IMR-90 (cell line): ENCODE data around the gene NAT14. TPM values are rescaled to one million over a fixed set of nuclear protein-coding genes. Genes with fewer than 3 reads are reported as not detected.
A peak's percentile ranks its signal among the peaks of the same experiment; 100 is the strongest.

ENCODE experiments used
- ATAC-seq: fragments of 200-7000 bp; cut with Tn5 transposase; 2 replicates; pipeline ENCODE4 v1.9.1; 2020; ENCODE audit warnings: low read depth, mild to moderate bottlenecking, moderate library complexity
- BruUV-seq: library from RNA; stranded (reverse); fragments of 400-500 nt; replicated peaks from 2 replicates; lab custom pipeline; 2021; lab: Mats Ljungman, UMichigan
- CTCF ChIA-PET: fragments of 300-600 bp; formaldehyde crosslinking; extraction: SDS; loops from one replicate; lab custom pipeline; 2021; ENCODE audit warnings: antibody characterized with exemption; lab: Yijun Ruan, JAX
- POLR2A ChIA-PET: fragments of 300-600 bp; sonication (Branson Sonifier 250); formaldehyde crosslinking; loops from one replicate; lab custom pipeline; 2022; ENCODE audit warnings: antibody characterized with exemption; ENCODE audit not compliant: unreplicated experiment; lab: Charles Lee
- DNase-seq: peaks from one replicate; pipeline ENCODE4 v3.0.0; 2013
- H2AFZ ChIP-seq: replicated peaks from 2 replicates; pipeline ENCODE3; 2013; ENCODE audit warnings: low read length, mild to moderate bottlenecking; ENCODE audit not compliant: poor library complexity
- H2AK5ac ChIP-seq: 2 replicates; pipeline ENCODE4 v1.6.1; 2013; ENCODE audit warnings: low read depth, low read length, inconsistent platforms
- H2AK9ac ChIP-seq: replicated peaks from 2 replicates; pipeline ENCODE3; 2013; ENCODE audit warnings: mild to moderate bottlenecking, low read depth, low read length, moderate library complexity; ENCODE audit not compliant: poor library complexity
- H2BK120ac ChIP-seq: 2 replicates; pipeline ENCODE4 v1.6.1; 2013; ENCODE audit warnings: low read depth, low read length, inconsistent platforms
- H2BK15ac ChIP-seq: 3 replicates; pipeline ENCODE4 v1.6.1; 2013; ENCODE audit warnings: low read depth, low read length, inconsistent platforms
- H2BK20ac ChIP-seq: 2 replicates; pipeline ENCODE4 v1.6.1; 2013; ENCODE audit warnings: low read depth, mild to moderate bottlenecking, inconsistent platforms, low read length, moderate library complexity
- H2BK5ac ChIP-seq: 2 replicates; pipeline ENCODE4 v1.6.1; 2013; ENCODE audit warnings: mild to moderate bottlenecking, low read depth, low read length, inconsistent platforms; ENCODE audit not compliant: poor library complexity, severe bottlenecking
- H3K14ac ChIP-seq: replicated peaks from 2 replicates; pipeline ENCODE4 v1.6.1; 2013; ENCODE audit warnings: low read depth, low read length, inconsistent platforms
- H3K18ac ChIP-seq: 2 replicates; pipeline ENCODE4 v1.6.1; 2013; ENCODE audit warnings: low read depth, low read length, control low read depth
- H3K23ac ChIP-seq: 2 replicates; pipeline ENCODE4 v1.6.1; 2013; ENCODE audit warnings: low read depth, low read length, inconsistent platforms
- H3K27ac ChIP-seq: 2 replicates; pipeline ENCODE4 v1.5.1; 2013; ENCODE audit warnings: mild to moderate bottlenecking, control low read depth, low read length; ENCODE audit not compliant: insufficient read depth
- H3K27me3 ChIP-seq: 2 replicates; pipeline ENCODE4 v1.6.1; 2013; ENCODE audit warnings: low read length; ENCODE audit not compliant: control insufficient read depth, insufficient read depth
- H3K36me3 ChIP-seq: 2 replicates; pipeline ENCODE4 v1.6.1; 2013; ENCODE audit warnings: low read length, mixed read lengths; ENCODE audit not compliant: control insufficient read depth, insufficient read depth
- H3K4ac ChIP-seq: 2 replicates; pipeline ENCODE4 v1.6.1; 2013; ENCODE audit warnings: low read depth, low read length, inconsistent platforms
- H3K4me1 ChIP-seq: 2 replicates; pipeline ENCODE4 v1.6.1; 2013; ENCODE audit warnings: low read length, mixed read lengths; ENCODE audit not compliant: control insufficient read depth, insufficient read depth
- H3K4me2 ChIP-seq: 2 replicates; pipeline ENCODE4 v1.6.1; 2013; ENCODE audit warnings: low read depth, mild to moderate bottlenecking, control low read depth, low read length, moderate library complexity
- H3K4me3 ChIP-seq: 2 replicates; pipeline ENCODE4 v1.5.1; 2013; ENCODE audit warnings: low read depth, mild to moderate bottlenecking, control low read depth, low read length, moderate library complexity; ENCODE audit not compliant: insufficient read depth
- H3K56ac ChIP-seq: 2 replicates; pipeline ENCODE4 v1.6.1; 2013; ENCODE audit warnings: low read length, inconsistent platforms; ENCODE audit not compliant: insufficient read depth; ENCODE audit errors: extremely low read depth
- H3K79me1 ChIP-seq, 2 experiments: 2 replicates each; pipeline ENCODE4 v1.6.1; 2013; ENCODE audit warnings: low read length in 2 of 2, inconsistent platforms in 1 of 2, low read depth in 1 of 2
- H3K9ac ChIP-seq: 2 replicates; pipeline ENCODE4 v1.6.1; 2013; ENCODE audit warnings: low read depth, low read length, control low read depth
- H3K9me1 ChIP-seq: 2 replicates; pipeline ENCODE4 v1.6.1; 2013; ENCODE audit warnings: low read length, inconsistent platforms; ENCODE audit not compliant: insufficient read depth
- H3K9me3 ChIP-seq: 2 replicates; pipeline ENCODE4 v1.6.1; 2013; ENCODE audit warnings: low read length; ENCODE audit not compliant: control insufficient read depth, insufficient read depth
- H4K20me1 ChIP-seq: 2 replicates; pipeline ENCODE4 v1.6.1; 2013; ENCODE audit warnings: low read length, inconsistent platforms; ENCODE audit not compliant: insufficient read depth
- H4K5ac ChIP-seq: 2 replicates; pipeline ENCODE4 v1.6.1; 2013; ENCODE audit warnings: mild to moderate bottlenecking, low read depth, low read length, control low read depth
- H4K8ac ChIP-seq, 2 experiments: 2 replicates each; pipeline ENCODE4 v1.6.1; 2013; ENCODE audit warnings: low read depth in 2 of 2, low read length in 2 of 2, control low read depth in 1 of 2, inconsistent platforms in 1 of 2
- H4K91ac ChIP-seq: 2 replicates; pipeline ENCODE4 v1.6.1; 2013; ENCODE audit warnings: low read depth, low read length, inconsistent platforms; ENCODE audit not compliant: insufficient read depth
- CEBPB ChIP-seq: IDR thresholded peaks from 2 replicates; pipeline ENCODE4 v1.6.1; 2012; ENCODE audit warnings: low read depth, low read length, improper control_type of control experiment
- CHD1 ChIP-seq: IDR thresholded peaks from 2 replicates; pipeline ENCODE4 v1.6.1; 2012; ENCODE audit warnings: low read depth, low read length, improper control_type of control experiment
- MAFK ChIP-seq: IDR thresholded peaks from 2 replicates; pipeline ENCODE4 v1.6.1; 2012; ENCODE audit warnings: low read depth, low read length, improper control_type of control experiment
- RCOR1 ChIP-seq: IDR thresholded peaks from 2 replicates; pipeline ENCODE4 v1.6.1; 2012; ENCODE audit warnings: mild to moderate bottlenecking, low read length, improper control_type of control experiment; ENCODE audit not compliant: insufficient replicate concordance
- SMC3 ChIP-seq: fragments of 150-350 bp; IDR thresholded peaks from 2 replicates; pipeline ENCODE4 v1.6.1; 2016; ENCODE audit warnings: low read depth, mild to moderate bottlenecking, antibody characterized with exemption, low read length, moderate library complexity
- USF2 ChIP-seq: fragments of 150-350 bp; IDR thresholded peaks from 2 replicates; pipeline ENCODE4 v1.6.1; 2017; ENCODE audit warnings: mild to moderate bottlenecking, antibody characterized with exemption, low read length, low read depth
- WGBS, 2 experiments: methylation state at CpG; one replicate each; pipeline versions ENCODE4 v1.1.5 to v1.1.7; 2013; ENCODE audit warnings: missing lambda C conversion rate in 2 of 2; ENCODE audit not compliant: insufficient read length in 1 of 2; ENCODE audit errors: extremely low coverage in 2 of 2; 5-methylcytosine and 5-hydroxymethylcytosine counted together
- dilution Hi-C: fragments of 300-500 bp; cut with HindIII; formaldehyde crosslinking; loops from one replicate; pipeline ENCODE4 v1.14.3; 2018; ENCODE audit warnings: low sequenced_read_pairs; ENCODE audit not compliant: unreplicated experiment
- in situ Hi-C: fragments of 300-500 bp; cut with MboI; formaldehyde crosslinking; loops from 3 replicates; pipeline ENCODE4 v1.14.3; 2019; ENCODE audit warnings: low sequenced_read_pairs, inconsistent platforms, mixed read lengths
- intact Hi-C: fragments of 100-400 bp; cut with micrococcal nuclease; formaldehyde crosslinking; loops from 2 replicates; pipeline ENCODE4 v1.10.0; 2022
- polyA plus RNA-seq, 3 experiments: library from polyadenylated mRNA; depleted of rRNA; stranded (reverse); fragments of >200 nt; gene quantifications; 2 replicates each; pipeline ENCODE4 v1.2.3, GENCODE V29; 2012; ENCODE audit warnings: low replicate concordance in 1 of 3
- total RNA-seq: library from RNA; depleted of rRNA; stranded (reverse); fragments of >200 nt; gene quantifications from 2 replicates; pipeline ENCODE4 v1.2.3, GENCODE V29; 2012

The NAT14 gene
- total and polyA plus RNA-seq, 2 of the 4 experiments (the other 2 are of a cell fraction): 4.3 to 41.2 TPM

GRCh38 chr19:55459950-55460657 is 24.9 kb upstream of the NAT14 start:
- Histone ChIP-seq H4K5ac (no peak overlapping the region), H2BK20ac (no peak overlapping the region), H4K8ac (no peak overlapping the region), H4K20me1 (peaks cover 10% of the 10 kb centered on the region), H2AK5ac (no peak overlapping the region), H2BK5ac (no peak overlapping the region), H3K4me1 (peaks cover 3% of the 10 kb centered on the region; the same call in 1 of the 2 replicates), H3K14ac (no peak overlapping the region), H3K27me3 (no peaks in the 10 kb centered on the region), H2AK9ac (no peak overlapping the region), H3K56ac (no peak overlapping the region), H3K4me3 (peak overlapping the region; percentile 65; the same call in 1 of the 2 replicates), H4K91ac (no peak overlapping the region), H3K9me1 (0 out of 2 replicates have a peak, but pooled peaks cover 4% of the 10 kb centered on the region), H3K4ac (no peak overlapping the region), H2BK120ac (no peak overlapping the region), H3K36me3 (no peaks in the 10 kb centered on the region; the same call in 1 of the 2 replicates), H3K9me3 (no peaks in the 10 kb centered on the region), H3K79me1 (peaks cover 5 to 28% of the 10 kb centered on the region in 2 experiments; a peak in 3 of 4 replicates), H3K27ac (peak overlapping the region; percentile 53; the same call in 1 of the 2 replicates), H2AFZ (no peak overlapping the region), H2BK15ac (no peak overlapping the region), H3K18ac (no peak overlapping the region), H3K9ac (peak overlapping the region; percentile 46; the same call in 1 of the 2 replicates), H3K4me2 (peak overlapping the region; percentile 52), H3K23ac (no peak overlapping the region)
- peak; percentile 31 for DNase-seq
- CTCF ChIA-PET: interaction anchor here (0.6 to 1.4 kb wide), 3 partner anchors 8 to 44 kb away, joined by 3 to 5 read pairs (median 3); no protein-coding TSS in a partner anchor
- dilution Hi-C loops: no loop called here
- in situ Hi-C loops: no loop called here
- intact Hi-C loops: loop anchor here (2.0 kb wide), 1 partner anchor 147 kb away; no protein-coding TSS in a partner anchor
- ATAC-seq: no peak
- BruUV-seq: TSS peak; percentile 79
- TF ChIP-seq USF2 (no peak), CEBPB (peak; percentile 55), RCOR1 (no peak), CHD1 (no peak), SMC3 (no peak), MAFK (no peak)
- whole genome bisulfite sequencing, 2 experiments: 35% methylated on average over 3 of the region's 16 CpGs; no CpG with 5 or more reads in 1 of the 2 experiments
- POLR2A ChIA-PET: no interaction called here
